Measurements from ENCODE around the gene HTRA2. TPM values are rescaled to one million over a fixed set of nuclear protein-coding genes. Genes with fewer than 3 reads are reported as not detected.

HTRA2 gene
- total RNA-seq, 4 donors from 2014 or later = 13.1 to 40.1 (median 33.9) TPM

GRCh38 chr2:74524955-74525716 is 4.6 kb upstream of the HTRA2 start:
- intact Hi-C loops (cut with DNase I; ENCODE audit: low total_unique reads) = no loop called here
- no peaks in the 10 kb centered on the region for H3K27me3 ChIP-seq
- DNase-seq = no peak
- no peak overlapping the region for H3K4me3 ChIP-seq
- TF ChIP-seq CTCF (IDR thresholded peaks at IDR 0.05) = no peak
- TF ChIP-seq POLR2A (IDR thresholded peaks at IDR 0.05) = no peak
- H3K4me1 ChIP-seq = peaks cover 0 to 4% of the 10 kb centered on the region in 2 donors
- no peak overlapping the region for H3K27ac ChIP-seq
- no peaks in the 10 kb centered on the region for H3K9me3 ChIP-seq
- no peaks in the 10 kb centered on the region for H3K36me3 ChIP-seq

GRCh38 chr2:74525717-74526648 is 3.8 kb upstream of the HTRA2 start, which contains the start of gene DQX1:
TSS of gene DQX1 (minus strand) at chr2:74526231. CDS start at chr2:74525729, 502 bp downstream.
- no peak within 1 kb of the TSS for H3K27ac ChIP-seq
- H3K27me3 ChIP-seq = no peaks in the 10 kb centered on the region
- no peak within 1 kb of the TSS for H3K4me3 ChIP-seq
- intact Hi-C loops (cut with DNase I; ENCODE audit: low total_unique reads) = no loop called here
- H3K9me3 ChIP-seq = no peaks in the 10 kb centered on the region
- DNase-seq = no peak
- TF ChIP-seq CTCF (IDR thresholded peaks at IDR 0.05) (no peak), POLR2A (IDR thresholded peaks at IDR 0.05) (no peak)
- peaks cover 0 to 8% of the 10 kb centered on the region in 2 donors for H3K4me1 ChIP-seq
- no peaks in the 10 kb centered on the region for H3K36me3 ChIP-seq

GRCh38 chr2:74526649-74527230 is 3.0 kb upstream of the HTRA2 start:
- no peak overlapping the region for H3K4me3 ChIP-seq
- peaks cover 0 to 8% of the 10 kb centered on the region in 2 donors for H3K4me1 ChIP-seq
- DNase-seq = no peak
- H3K27ac ChIP-seq = no peak overlapping the region
- no peak for TF ChIP-seq CTCF (IDR thresholded peaks at IDR 0.05)
- TF ChIP-seq POLR2A (IDR thresholded peaks at IDR 0.05) = no peak
- no peaks in the 10 kb centered on the region for H3K36me3 ChIP-seq
- H3K27me3 ChIP-seq = no peaks in the 10 kb centered on the region
- no peaks in the 10 kb centered on the region for H3K9me3 ChIP-seq
- intact Hi-C loops (cut with DNase I; ENCODE audit: low total_unique reads) = no loop called here

GRCh38 chr2:74527741-74528140 is 2.0 kb upstream of the HTRA2 start:
- no peak for TF ChIP-seq CTCF (IDR thresholded peaks at IDR 0.05)
- no peak for TF ChIP-seq POLR2A (IDR thresholded peaks at IDR 0.05)
- H3K9me3 ChIP-seq = no peaks in the 10 kb centered on the region
- no peak for DNase-seq
- no peak overlapping the region for H3K27ac ChIP-seq
- intact Hi-C loops (cut with DNase I; ENCODE audit: low total_unique reads) = no loop called here
- H3K4me3 ChIP-seq = no peak overlapping the region
- peaks cover 0 to 8% of the 10 kb centered on the region in 2 donors for H3K4me1 ChIP-seq
- no peaks in the 10 kb centered on the region for H3K27me3 ChIP-seq
- no peaks in the 10 kb centered on the region for H3K36me3 ChIP-seq
